Duodenal mucosa (tissue), 2 donors: ENCODE data around the gene VCL.
"Not testable (repeated sequence)": the region's sequence is repeated elsewhere in the genome, so short reads cannot be mapped to it uniquely, and the experiment has no call there.

ENCODE experiments used
- H3K27ac ChIP-seq: one replicate; pipeline ENCODE4 v1.7.0; 2013; ENCODE audit warnings: low read depth, low read length
- H3K27me3 ChIP-seq, 2 donors: one replicate each; pipeline ENCODE4 v1.7.0; 2013; ENCODE audit warnings: low read length in 2 of 2, control low read depth in 1 of 2; ENCODE audit not compliant: insufficient read depth in 2 of 2, control insufficient read depth in 1 of 2
- H3K36me3 ChIP-seq, 2 donors: one replicate each; pipeline ENCODE4 v1.7.0; 2013; ENCODE audit warnings: low read length in 2 of 2, control low read depth in 1 of 2; ENCODE audit not compliant: insufficient read depth in 2 of 2, control insufficient read depth in 1 of 2
- H3K4me1 ChIP-seq, 2 donors: one replicate each; pipeline ENCODE4 v1.7.0; 2013; ENCODE audit warnings: low read length in 2 of 2, control low read depth in 1 of 2; ENCODE audit not compliant: insufficient read depth in 2 of 2, control insufficient read depth in 1 of 2
- H3K4me3 ChIP-seq, 2 donors: one replicate each; pipeline ENCODE4 v1.7.0; 2013; ENCODE audit warnings: low read length in 2 of 2, low read depth in 1 of 2
- H3K9ac ChIP-seq, 2 donors: one replicate each; pipeline ENCODE4 v1.7.0; 2013; ENCODE audit warnings: low read length in 2 of 2, low read depth in 1 of 2
- H3K9me3 ChIP-seq, 2 donors: one replicate each; pipeline ENCODE4 v1.7.0; 2013; ENCODE audit warnings: low read length in 2 of 2, control low read depth in 1 of 2; ENCODE audit not compliant: control insufficient read depth in 1 of 2

VCL gene

GRCh38 chr10:74022926-74023629 is 25.2 kb downstream of the VCL start:
- H3K27ac ChIP-seq, result no peak overlapping the region
- no peaks in the 10 kb centered on the region for H3K36me3 ChIP-seq
- peaks cover 0 to 29% of the 10 kb centered on the region in 2 donors for H3K4me1 ChIP-seq
- no peaks in the 10 kb centered on the region for H3K9me3 ChIP-seq
- no peaks in the 10 kb centered on the region for H3K27me3 ChIP-seq
- no peak overlapping the region for H3K4me3 ChIP-seq
- H3K9ac ChIP-seq, result no peak overlapping the region

DNA sequence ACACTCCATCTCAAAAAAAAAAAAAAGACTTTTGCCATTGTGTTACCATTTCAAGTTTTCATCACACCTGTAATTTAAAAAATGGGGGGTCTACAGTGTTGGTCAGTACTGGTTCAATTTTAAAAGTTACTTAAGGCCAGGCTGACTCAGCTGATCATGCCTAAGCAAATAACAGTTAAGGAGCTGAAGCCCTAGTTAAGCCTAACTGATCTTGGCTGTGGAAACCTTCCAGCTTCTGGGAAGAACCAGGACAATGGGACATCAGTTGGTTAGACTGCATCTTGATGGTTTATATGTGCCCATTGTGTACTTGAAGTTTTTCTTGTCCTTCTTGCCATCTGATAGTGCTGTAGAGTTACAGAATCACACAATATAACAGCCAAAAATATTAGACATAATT is 26.7 kb downstream of the VCL start:
- no peaks in the 10 kb centered on the region for H3K9me3 ChIP-seq
- peaks cover 0 to 22% of the 10 kb centered on the region in 2 donors for H3K4me1 ChIP-seq
- no peaks in the 10 kb centered on the region for H3K36me3 ChIP-seq
- H3K4me3 ChIP-seq, result no peak overlapping the region
- H3K27ac ChIP-seq, result no peak overlapping the region
- no peak overlapping the region for H3K9ac ChIP-seq
- H3K27me3 ChIP-seq, result no peaks in the 10 kb centered on the region

DNA sequence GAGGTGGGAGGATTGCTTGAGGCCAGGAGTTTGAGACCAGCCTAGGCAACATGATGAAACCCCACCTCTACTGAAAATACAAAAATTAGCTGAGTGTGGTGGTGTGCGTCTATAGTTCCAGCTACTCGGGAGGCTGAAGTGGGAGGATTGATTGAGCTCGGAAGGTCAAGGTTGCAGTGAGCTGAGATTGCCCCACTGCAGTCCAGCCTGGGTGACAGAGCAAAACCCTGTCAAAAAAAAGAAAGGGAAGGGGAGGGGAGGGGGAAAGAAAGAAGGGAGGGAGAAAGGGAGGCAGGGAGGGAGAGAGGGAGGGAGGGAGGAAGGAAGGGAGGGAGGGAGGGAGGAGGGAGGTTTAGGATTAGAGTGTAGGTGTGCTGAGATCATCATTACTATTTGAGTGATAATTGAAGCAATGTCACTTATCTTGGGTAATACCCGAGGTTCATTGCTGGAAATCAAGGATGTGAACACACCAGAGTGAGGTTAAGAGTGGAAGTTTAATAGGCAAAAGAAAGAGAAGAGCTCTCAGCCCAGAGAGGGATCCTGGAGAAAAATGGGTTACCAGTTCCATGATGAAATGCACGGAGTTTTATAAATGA is 27.6 kb downstream of the VCL start:
- no peak overlapping the region for H3K27ac ChIP-seq

GRCh38 chr10:74026428-74027015 is 28.6 kb downstream of the VCL start:
- no peak overlapping the region for H3K27ac ChIP-seq
- no peaks in the 10 kb centered on the region for H3K9me3 ChIP-seq
- H3K4me3 ChIP-seq, result no peak overlapping the region
- H3K27me3 ChIP-seq, result no peaks in the 10 kb centered on the region
- no peaks in the 10 kb centered on the region for H3K36me3 ChIP-seq
- H3K9ac ChIP-seq, result no peak overlapping the region
- H3K4me1 ChIP-seq, result peaks cover 0 to 19% of the 10 kb centered on the region in 2 donors

More for the DNA sequence above, 27.6 kb downstream of the VCL start:
- Histone ChIP-seq H3K4me3 (no peak overlapping the region), H3K36me3 (no peaks in the 10 kb centered on the region), H3K9me3 (no peaks in the 10 kb centered on the region), H3K9ac (no peak overlapping the region), H3K27me3 (no peaks in the 10 kb centered on the region), H3K4me1 (peaks cover 0 to 22% of the 10 kb centered on the region in 2 donors)

DNA sequence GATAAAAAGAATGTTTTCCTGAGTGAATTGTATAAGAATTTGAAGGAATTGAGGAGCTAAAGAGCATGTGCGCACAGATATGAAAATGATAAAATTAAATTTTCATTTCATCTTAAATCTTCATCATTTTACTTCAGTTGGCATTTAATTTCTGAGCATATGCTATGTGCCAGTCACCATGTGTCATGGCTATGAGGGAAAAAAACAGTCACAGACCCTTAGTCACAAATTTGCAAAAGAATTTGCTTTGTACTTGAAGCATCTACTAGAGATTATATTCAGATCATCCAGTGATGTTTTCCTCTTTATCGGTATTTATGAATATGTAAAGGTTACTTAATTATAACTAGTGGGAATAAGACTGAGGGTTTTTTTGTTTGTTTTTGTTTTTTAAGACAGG is 29.8 kb downstream of the VCL start:
- no peak overlapping the region for H3K27ac ChIP-seq
- H3K9me3 ChIP-seq, result no peaks in the 10 kb centered on the region
- H3K9ac ChIP-seq, result no peak overlapping the region
- H3K36me3 ChIP-seq, result no peaks in the 10 kb centered on the region
- peaks cover 0 to 17% of the 10 kb centered on the region in 2 donors for H3K4me1 ChIP-seq
- H3K4me3 ChIP-seq, result no peak overlapping the region
- no peaks in the 10 kb centered on the region for H3K27me3 ChIP-seq

- no peak overlapping the region for H3K27ac ChIP-seq
- H3K9ac ChIP-seq, result no peak overlapping the region
- H3K9me3 ChIP-seq, result no peaks in the 10 kb centered on the region
- no peaks in the 10 kb centered on the region for H3K27me3 ChIP-seq
- H3K4me1 ChIP-seq, result peaks cover 0 to 3% of the 10 kb centered on the region in 2 donors
- no peaks in the 10 kb centered on the region for H3K36me3 ChIP-seq
- no peak overlapping the region for H3K4me3 ChIP-seq
Observed at GRCh38 chr10:74029943-74030342, 32.0 kb downstream of the VCL start.

- H3K4me3 ChIP-seq, H3K27me3 ChIP-seq, H3K9me3 ChIP-seq, H3K9ac ChIP-seq, H3K4me1 ChIP-seq, H3K36me3 ChIP-seq, H3K27ac ChIP-seq: not testable (repeated sequence)
Observed at GRCh38 chr10:74032208-74032607, 34.3 kb downstream of the VCL start.

DNA sequence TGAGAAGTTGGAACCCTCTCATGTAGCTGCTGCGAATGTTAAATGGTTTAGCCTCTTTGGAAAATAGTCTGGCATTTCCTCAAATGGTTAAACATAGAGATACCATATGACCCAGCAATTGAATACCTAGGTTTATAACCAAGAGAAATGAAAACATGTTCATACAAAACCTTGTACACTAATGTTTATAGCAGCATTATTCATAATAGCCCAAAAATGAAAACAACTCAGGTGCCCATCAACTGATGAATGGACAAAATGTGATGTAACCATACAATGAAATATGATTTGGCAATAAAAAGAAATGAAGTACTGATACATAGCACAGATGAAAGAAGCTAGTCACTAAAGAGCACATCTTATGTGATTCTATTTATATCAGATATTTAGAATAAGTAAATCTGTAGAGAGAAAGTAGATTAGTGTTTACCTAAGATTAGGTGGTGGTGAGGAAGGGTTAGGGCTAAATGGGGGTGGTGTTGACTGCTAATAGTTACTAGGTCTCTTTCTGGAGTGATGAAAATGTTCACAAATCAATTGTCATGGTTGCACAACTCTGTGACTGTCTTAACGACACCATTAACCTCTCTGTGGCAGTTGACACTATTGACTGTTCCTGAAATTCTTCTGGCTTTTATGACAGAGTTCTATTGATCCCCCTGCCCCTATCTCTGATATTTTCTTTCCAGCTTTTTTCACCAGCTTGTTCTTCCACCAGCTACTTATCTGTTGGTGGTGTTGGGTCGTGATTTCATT is 35.2 kb downstream of the VCL start:
- H3K27ac ChIP-seq, result no peak overlapping the region
- no peaks in the 10 kb centered on the region for H3K27me3 ChIP-seq
- H3K9me3 ChIP-seq, result no peaks in the 10 kb centered on the region
- no peak overlapping the region for H3K9ac ChIP-seq
- H3K4me3 ChIP-seq, result no peak overlapping the region
- H3K36me3 ChIP-seq, result no peaks in the 10 kb centered on the region
- H3K4me1 ChIP-seq, result no peaks in the 10 kb centered on the region

GRCh38 chr10:74033702-74034101 is 35.8 kb downstream of the VCL start:
- Histone ChIP-seq H3K4me1 (no peaks in the 10 kb centered on the region), H3K27ac (no peak overlapping the region), H3K27me3 (no peaks in the 10 kb centered on the region)

GRCh38 chr10:74034301-74034700 is 36.4 kb downstream of the VCL start:
- H3K36me3 ChIP-seq, result no peaks in the 10 kb centered on the region
- H3K4me3 ChIP-seq, result no peak overlapping the region
- no peak overlapping the region for H3K27ac ChIP-seq
- H3K9ac ChIP-seq, result no peak overlapping the region
- H3K9me3 ChIP-seq, result no peaks in the 10 kb centered on the region
- no peaks in the 10 kb centered on the region for H3K27me3 ChIP-seq
- H3K4me1 ChIP-seq, result no peaks in the 10 kb centered on the region

More at GRCh38 chr10:74033702-74034101, 35.8 kb downstream of the VCL start:
- H3K4me3 ChIP-seq, result no peak overlapping the region
- H3K9me3 ChIP-seq, result no peaks in the 10 kb centered on the region
- H3K9ac ChIP-seq, result no peak overlapping the region
- H3K36me3 ChIP-seq, result no peaks in the 10 kb centered on the region
